ENCODE results near the gene CADM4.

DNA sequence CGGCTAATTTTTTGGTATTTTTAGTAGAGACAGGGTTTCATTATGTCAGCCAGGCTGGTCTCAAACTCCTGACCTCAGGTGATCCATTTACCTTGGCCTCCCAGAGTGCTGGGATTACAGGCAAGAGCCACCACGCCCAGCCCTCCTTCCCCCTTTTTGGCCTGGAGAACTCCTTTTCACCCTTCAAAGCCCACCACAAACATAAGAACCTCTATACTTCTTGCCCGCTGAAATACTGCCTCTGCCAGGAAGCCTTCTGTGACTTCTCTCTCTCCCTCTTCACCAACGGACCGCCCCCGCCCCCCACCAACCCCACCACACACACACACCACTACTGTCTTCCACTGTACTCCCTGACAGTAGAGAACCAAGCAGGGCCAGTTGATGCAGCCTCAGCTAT, 22.7 kb downstream of the CADM4 start:
- TF ChIP-seq, protein P1, sequence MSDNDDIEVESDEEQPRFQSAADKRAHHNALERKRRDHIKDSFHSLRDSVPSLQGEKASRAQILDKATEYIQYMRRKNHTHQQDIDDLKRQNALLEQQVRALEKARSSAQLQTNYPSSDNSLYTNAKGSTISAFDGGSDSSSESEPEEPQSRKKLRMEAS (IDR thresholded peaks at IDR 0.05): no peak
- TF ChIP-seq EGR1 (IDR thresholded peaks at IDR 0.05) (no peak), TAF1 (IDR thresholded peaks at IDR 0.05; ENCODE audit: low read depth) (no peak), NFIC (IDR thresholded peaks at IDR 0.05) (no peak), CEBPB (IDR thresholded peaks at IDR 0.05) (no peak), ZBTB7A (IDR thresholded peaks at IDR 0.05; ENCODE audit: low read depth) (no peak), CREB1 (IDR thresholded peaks at IDR 0.05; ENCODE audit: low read depth) (no peak), EP300 (IDR thresholded peaks at IDR 0.05; ENCODE audit: borderline replicate concordance) (no peak), TCF12 (IDR thresholded peaks at IDR 0.05; ENCODE audit: low read depth) (no peak), FOXM1 (IDR thresholded peaks at IDR 0.05; ENCODE audit: borderline replicate concordance, low read depth) (no peak), RAD21 (IDR thresholded peaks at IDR 0.05; ENCODE audit: low read depth) (no peak), YY1 (IDR thresholded peaks at IDR 0.05; ENCODE audit: low read depth) (no peak)
- TF ChIP-seq, protein P2, sequence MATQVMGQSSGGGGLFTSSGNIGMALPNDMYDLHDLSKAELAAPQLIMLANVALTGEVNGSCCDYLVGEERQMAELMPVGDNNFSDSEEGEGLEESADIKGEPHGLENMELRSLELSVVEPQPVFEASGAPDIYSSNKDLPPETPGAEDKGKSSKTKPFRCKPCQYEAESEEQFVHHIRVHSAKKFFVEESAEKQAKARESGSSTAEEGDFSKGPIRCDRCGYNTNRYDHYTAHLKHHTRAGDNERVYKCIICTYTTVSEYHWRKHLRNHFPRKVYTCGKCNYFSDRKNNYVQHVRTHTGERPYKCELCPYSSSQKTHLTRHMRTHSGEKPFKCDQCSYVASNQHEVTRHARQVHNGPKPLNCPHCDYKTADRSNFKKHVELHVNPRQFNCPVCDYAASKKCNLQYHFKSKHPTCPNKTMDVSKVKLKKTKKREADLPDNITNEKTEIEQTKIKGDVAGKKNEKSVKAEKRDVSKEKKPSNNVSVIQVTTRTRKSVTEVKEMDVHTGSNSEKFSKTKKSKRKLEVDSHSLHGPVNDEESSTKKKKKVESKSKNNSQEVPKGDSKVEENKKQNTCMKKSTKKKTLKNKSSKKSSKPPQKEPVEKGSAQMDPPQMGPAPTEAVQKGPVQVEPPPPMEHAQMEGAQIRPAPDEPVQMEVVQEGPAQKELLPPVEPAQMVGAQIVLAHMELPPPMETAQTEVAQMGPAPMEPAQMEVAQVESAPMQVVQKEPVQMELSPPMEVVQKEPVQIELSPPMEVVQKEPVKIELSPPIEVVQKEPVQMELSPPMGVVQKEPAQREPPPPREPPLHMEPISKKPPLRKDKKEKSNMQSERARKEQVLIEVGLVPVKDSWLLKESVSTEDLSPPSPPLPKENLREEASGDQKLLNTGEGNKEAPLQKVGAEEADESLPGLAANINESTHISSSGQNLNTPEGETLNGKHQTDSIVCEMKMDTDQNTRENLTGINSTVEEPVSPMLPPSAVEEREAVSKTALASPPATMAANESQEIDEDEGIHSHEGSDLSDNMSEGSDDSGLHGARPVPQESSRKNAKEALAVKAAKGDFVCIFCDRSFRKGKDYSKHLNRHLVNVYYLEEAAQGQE (IDR thresholded peaks at IDR 0.05; ENCODE audit: low read depth): no peak
- TF ChIP-seq, protein P3, sequence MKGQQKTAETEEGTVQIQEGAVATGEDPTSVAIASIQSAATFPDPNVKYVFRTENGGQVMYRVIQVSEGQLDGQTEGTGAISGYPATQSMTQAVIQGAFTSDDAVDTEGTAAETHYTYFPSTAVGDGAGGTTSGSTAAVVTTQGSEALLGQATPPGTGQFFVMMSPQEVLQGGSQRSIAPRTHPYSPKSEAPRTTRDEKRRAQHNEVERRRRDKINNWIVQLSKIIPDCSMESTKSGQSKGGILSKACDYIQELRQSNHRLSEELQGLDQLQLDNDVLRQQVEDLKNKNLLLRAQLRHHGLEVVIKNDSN (IDR thresholded peaks at IDR 0.05): no peak
